GM10266 (cell line): ENCODE data around the gene OR2V2.

Source experiments
- DNase-seq: peaks from one replicate; pipeline ENCODE4 v3.0.0; 2012; ENCODE audit errors: extremely low spot score
- CTCF ChIP-seq: IDR thresholded peaks from 2 replicates; pipeline ENCODE4 v1.5.1; 2012; ENCODE audit warnings: mild to moderate bottlenecking, low read depth; ENCODE audit not compliant: control insufficient read depth, insufficient read depth; ENCODE audit errors: missing control alignments

Gene OR2V2

GRCh38 chr5:181153814-181154213, 6.4 kb downstream of the OR2V2 start:
- TF ChIP-seq CTCF: no peak

GRCh38 chr5:181156758-181157157, 9.4 kb downstream of the OR2V2 start:
- TF ChIP-seq CTCF: no peak
- no peak for DNase-seq

More at GRCh38 chr5:181153814-181154213, 6.4 kb downstream of the OR2V2 start:
- no peak for DNase-seq

- no peak for TF ChIP-seq CTCF
- DNase-seq: no peak
Measured at GRCh38 chr5:181158869-181159268, 11.5 kb downstream of the OR2V2 start.

- TF ChIP-seq CTCF: peak; percentile 94
Measured at GRCh38 chr5:181159286-181160151, 12.1 kb downstream of the OR2V2 start.

GRCh38 chr5:181160152-181160754, 12.9 kb downstream of the OR2V2 start:
- DNase-seq: peak; percentile 72
- TF ChIP-seq CTCF: no peak

More at GRCh38 chr5:181159286-181160151, 12.1 kb downstream of the OR2V2 start:
- peak; percentile 78 for DNase-seq

GRCh38 chr5:181160755-181161533, 13.6 kb downstream of the OR2V2 start:
- peak; percentile 51 for DNase-seq

GRCh38 chr5:181161534-181162175, 14.3 kb downstream of the OR2V2 start:
- no peak for DNase-seq
- no peak for TF ChIP-seq CTCF
